VCaP (cell line): ENCODE measurements around the gene CBLB.

Source experiments
- H3K27ac ChIP-seq: fragments of 450-650 bp; 2 replicates; pipeline ENCODE4 v1.5.1; 2017
- TF ChIP-seq, protein P1 (sequence below): fragments of 450-650 bp; conservative IDR thresholded peaks from 2 replicates; pipeline ENCODE4 v1.5.1; 2017; ENCODE audit warnings: mild to moderate bottlenecking, moderate library complexity

The CBLB gene

DNA sequence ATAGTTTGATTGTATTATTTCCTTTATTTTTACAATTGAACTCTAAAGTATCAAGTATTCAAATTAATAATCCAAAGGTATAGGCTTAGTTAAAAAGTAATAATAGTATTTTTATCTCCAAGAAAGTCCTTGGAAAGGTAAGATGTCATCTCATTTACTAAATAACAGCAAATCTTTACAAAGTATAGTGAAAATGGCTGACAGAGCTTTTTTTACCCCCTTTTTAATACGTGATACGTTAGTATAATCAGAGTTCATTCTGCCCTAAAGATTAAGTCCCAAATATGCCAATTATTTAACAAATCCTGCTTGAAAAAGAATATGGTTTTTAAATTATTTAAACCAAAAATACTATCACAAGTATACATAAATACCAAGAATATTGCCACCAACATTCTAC lies 12.2 kb downstream of the CBLB start:
- TF ChIP-seq, protein P1, sequence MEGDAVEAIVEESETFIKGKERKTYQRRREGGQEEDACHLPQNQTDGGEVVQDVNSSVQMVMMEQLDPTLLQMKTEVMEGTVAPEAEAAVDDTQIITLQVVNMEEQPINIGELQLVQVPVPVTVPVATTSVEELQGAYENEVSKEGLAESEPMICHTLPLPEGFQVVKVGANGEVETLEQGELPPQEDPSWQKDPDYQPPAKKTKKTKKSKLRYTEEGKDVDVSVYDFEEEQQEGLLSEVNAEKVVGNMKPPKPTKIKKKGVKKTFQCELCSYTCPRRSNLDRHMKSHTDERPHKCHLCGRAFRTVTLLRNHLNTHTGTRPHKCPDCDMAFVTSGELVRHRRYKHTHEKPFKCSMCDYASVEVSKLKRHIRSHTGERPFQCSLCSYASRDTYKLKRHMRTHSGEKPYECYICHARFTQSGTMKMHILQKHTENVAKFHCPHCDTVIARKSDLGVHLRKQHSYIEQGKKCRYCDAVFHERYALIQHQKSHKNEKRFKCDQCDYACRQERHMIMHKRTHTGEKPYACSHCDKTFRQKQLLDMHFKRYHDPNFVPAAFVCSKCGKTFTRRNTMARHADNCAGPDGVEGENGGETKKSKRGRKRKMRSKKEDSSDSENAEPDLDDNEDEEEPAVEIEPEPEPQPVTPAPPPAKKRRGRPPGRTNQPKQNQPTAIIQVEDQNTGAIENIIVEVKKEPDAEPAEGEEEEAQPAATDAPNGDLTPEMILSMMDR: no peak
- no peak overlapping the region for H3K27ac ChIP-seq

DNA sequence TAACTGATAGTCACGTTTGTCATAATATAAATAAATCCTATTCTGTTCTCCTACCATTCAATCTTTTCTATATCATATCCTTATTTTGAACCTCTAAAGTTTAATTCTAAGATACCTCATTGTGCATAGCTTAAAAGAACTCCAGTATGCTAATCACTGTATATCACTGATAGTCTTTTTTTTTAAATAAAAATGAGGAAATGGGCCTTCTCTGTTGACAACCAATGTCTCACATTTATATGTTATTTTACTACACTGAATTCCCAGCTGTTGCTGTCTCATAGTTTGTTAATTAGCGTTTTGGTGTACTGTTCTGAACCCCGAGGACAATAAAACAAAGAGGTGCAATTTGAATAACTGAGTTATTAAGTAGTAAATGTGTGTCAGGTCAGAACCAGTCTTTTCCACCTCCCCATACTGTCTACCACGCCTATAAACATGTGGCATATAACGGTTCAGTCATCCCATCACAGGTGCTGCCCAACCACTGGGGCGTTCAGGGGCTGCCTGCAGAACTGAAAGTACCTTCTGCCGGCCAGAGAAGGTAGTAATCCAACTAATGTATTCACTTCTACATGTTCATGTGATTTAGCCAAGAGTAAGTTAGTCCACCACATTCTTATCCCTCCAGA lies 14.9 kb downstream of the CBLB start:
- TF ChIP-seq, protein P1: no peak
- H3K27ac ChIP-seq: no peak overlapping the region

DNA sequence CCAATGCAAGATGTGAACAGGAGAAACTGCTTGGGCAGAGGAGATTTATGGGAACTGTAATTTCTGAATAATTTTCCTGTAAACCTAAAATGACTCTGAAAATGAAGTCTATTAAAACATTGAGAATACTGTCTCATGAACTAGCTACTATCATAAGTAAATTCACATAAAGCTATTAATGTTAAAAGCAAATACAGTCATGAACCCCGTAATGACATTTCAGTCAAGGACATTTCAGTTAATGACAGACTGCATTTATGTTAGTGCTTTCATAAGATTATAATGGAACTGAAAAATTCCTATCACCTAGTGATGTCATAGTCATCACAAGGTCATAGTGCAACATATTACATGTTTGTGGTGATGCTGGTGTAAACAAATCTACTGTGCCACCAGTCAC lies 17.2 kb downstream of the CBLB start:
- peak overlapping the region; percentile 18; the same call in 1 of the 2 replicates for H3K27ac ChIP-seq
- TF ChIP-seq, protein P1: no peak

DNA sequence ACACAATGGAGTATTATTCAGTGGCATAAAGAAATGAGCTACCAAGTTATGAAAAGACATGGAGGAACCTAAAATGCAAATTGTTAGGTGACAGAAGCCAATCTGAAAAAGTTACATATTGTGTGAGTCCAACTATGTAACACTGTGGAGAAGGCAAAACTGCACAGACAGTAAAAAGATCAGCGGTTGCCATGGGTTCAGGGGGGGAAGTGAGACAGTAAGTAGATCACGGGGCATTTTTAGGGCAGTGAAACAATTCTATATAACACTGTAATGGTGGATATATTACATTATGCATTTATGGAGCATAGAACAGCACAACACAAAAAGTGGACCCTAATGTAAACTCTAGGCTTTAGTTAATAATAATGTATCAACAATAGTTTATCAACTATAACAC lies 17.6 kb downstream of the CBLB start:
- TF ChIP-seq, protein P1: no peak
- H3K27ac ChIP-seq: peak overlapping the region; percentile 18; the same call in 1 of the 2 replicates

DNA sequence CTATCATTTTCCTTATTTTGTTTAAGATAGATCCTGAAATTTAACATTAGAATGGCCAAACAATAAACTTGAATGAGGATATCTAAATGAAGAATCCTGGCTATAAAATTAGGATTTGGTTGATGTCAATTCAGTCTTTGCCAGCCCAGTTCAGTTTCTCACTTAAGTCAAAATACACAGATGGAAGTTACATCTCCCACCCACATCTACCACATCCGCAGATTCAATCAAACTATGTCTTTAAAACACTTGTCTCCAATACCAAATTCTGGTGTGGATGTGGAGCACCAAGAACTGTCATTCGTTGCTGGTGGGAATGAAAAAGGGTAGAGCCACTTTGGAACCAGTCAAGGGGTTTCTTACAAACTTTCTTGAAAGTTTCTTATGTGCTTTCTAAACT lies 18.2 kb downstream of the CBLB start:
- H3K27ac ChIP-seq: no peak overlapping the region
- TF ChIP-seq, protein P1: no peak

DNA sequence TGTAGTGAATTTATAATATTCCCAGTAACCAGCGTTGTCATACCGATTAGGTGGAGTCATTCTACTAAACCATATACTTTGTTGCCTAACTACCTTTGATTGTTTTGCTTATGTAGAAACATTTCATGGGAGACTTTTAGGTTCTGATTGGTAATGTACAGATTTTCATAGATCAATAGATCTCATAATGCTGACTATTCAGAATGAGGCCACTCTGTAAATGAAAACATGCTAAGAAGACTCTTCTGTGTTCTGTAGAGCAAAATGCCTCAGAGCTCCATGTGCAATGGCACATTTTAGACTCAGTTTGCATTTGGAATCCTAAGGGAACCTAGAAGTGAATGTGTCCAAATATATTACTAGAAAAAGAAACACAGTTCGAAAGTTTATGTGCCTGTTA lies 20.0 kb downstream of the CBLB start:
- no peak overlapping the region for H3K27ac ChIP-seq
- TF ChIP-seq, protein P1: no peak

DNA sequence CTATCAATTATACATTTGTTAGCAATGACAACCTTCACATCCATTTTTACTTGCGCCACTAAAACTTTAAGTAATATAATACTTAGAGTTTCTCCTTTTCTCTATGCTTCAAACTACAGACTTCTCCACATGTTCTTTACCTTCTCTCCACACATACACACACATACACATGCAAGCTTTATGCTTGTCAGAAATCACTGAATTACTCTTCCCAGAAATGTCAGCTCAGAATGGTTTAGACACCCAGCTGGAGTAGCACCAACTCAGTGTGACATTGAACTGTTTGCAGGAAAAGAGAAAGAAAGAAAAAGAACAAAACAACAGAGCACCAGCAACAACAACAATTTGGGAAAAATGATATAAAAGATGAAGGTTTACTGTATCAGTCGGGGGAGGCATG lies 20.9 kb downstream of the CBLB start:
- TF ChIP-seq, protein P1: no peak
- H3K27ac ChIP-seq: no peak overlapping the region
